ENCODE results near the gene LEF1. TPM values are rescaled to one million over a fixed set of nuclear protein-coding genes. Genes with fewer than 3 reads are reported as not detected.

LEF1 gene
- total and polyA plus RNA-seq, 2 donors (not counting 1 experiment from before 2014, with no cell fraction given) = 2.4 to 5.1 TPM

DNA sequence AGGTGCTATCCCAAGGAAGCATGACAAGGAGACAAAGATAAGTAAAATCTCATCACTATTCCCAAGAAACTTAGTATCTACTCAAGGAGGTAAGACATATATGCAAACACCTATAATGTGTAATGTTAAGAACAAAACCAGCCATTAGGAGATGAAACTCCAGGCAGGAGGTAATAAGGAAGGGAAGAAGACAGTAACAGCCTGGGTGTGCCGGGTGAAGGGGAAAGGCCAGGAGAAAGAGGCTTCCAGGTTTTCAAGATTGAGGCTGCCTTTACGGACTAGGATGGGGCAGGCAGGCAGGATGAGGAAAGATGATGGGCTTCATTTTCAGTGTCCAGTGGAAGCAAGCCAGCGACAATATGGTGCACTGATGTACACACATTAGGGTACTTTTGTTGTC lies 62.5 kb downstream of the LEF1 start:
- intact Hi-C loops (cut with micrococcal nuclease) = no loop called here
- no peak overlapping the region for H3K27ac Mint-ChIP-seq
- DNase-seq = no peak
- H3K27me3 Mint-ChIP-seq = no peaks in the 10 kb centered on the region
- no peaks in the 10 kb centered on the region for H3K79me2 ChIP-seq (ENCODE audit: control insufficient read depth, insufficient read depth, low read length)
- H3K4me3 Mint-ChIP-seq = no peak overlapping the region
- H3K36me3 ChIP-seq (replicated peaks in 1 of 2; ENCODE audit: control extremely low read depth in 1 of 2, control insufficient read depth in 1 of 2, extremely low read depth in 1 of 2, insufficient read depth in 2 of 2, low read length in 1 of 2) = no peaks in the 10 kb centered on the region
- H3K9me3 Mint-ChIP-seq (ENCODE audit: insufficient read depth) = no peaks in the 10 kb centered on the region
- no peaks in the 10 kb centered on the region for H4K20me1 ChIP-seq (ENCODE audit: control insufficient read depth, insufficient read depth, low read length, poor library complexity, severe bottlenecking)
- no peak overlapping the region for H3K4me2 ChIP-seq (replicated peaks; ENCODE audit: low read depth, low read length, poor library complexity, severe bottlenecking)
- peaks cover 4 to 8% of the 10 kb centered on the region in 2 donors for H3K4me1 ChIP-seq (ENCODE audit: control insufficient read depth in 2 of 2, insufficient read depth in 2 of 2, low read length in 2 of 2)
- H3K27me3 ChIP-seq (replicated peaks in 1 of 4; ENCODE audit: control extremely low read depth in 1 of 4, control insufficient read depth in 3 of 4, insufficient read depth in 4 of 4, low read length in 3 of 4) = no peaks in the 10 kb centered on the region
- H3K27ac ChIP-seq (ENCODE audit: low read length in 2 of 2) = no peak overlapping the region
- ChIA-PET POLR2A (no interaction called here), CTCF (no interaction called here)
- no peak overlapping the region for H2AFZ ChIP-seq (ENCODE audit: insufficient read depth, low read depth, low read length, poor library complexity, severe bottlenecking)
- H3K9me3 ChIP-seq (ENCODE audit: control extremely low read depth in 1 of 3, control insufficient read depth in 2 of 3, insufficient read depth in 1 of 3, low read length in 2 of 3) = no peaks in the 10 kb centered on the region
- no peak overlapping the region for H3K4me3 ChIP-seq (ENCODE audit: control extremely low read depth in 1 of 5, extremely low read depth in 1 of 5, insufficient read depth in 1 of 5, low read depth in 2 of 5, low read length in 4 of 5)
- TF ChIP-seq EZH2 (IDR thresholded peaks at IDR 0.05; ENCODE audit: borderline replicate concordance, insufficient read depth, low read depth, low read length, poor library complexity, severe bottlenecking) = no peak
- TF ChIP-seq, protein P1, sequence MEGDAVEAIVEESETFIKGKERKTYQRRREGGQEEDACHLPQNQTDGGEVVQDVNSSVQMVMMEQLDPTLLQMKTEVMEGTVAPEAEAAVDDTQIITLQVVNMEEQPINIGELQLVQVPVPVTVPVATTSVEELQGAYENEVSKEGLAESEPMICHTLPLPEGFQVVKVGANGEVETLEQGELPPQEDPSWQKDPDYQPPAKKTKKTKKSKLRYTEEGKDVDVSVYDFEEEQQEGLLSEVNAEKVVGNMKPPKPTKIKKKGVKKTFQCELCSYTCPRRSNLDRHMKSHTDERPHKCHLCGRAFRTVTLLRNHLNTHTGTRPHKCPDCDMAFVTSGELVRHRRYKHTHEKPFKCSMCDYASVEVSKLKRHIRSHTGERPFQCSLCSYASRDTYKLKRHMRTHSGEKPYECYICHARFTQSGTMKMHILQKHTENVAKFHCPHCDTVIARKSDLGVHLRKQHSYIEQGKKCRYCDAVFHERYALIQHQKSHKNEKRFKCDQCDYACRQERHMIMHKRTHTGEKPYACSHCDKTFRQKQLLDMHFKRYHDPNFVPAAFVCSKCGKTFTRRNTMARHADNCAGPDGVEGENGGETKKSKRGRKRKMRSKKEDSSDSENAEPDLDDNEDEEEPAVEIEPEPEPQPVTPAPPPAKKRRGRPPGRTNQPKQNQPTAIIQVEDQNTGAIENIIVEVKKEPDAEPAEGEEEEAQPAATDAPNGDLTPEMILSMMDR (IDR thresholded peaks at IDR 0.05) = no peak
- 96% methylated on average over 3 of the region's 3 CpGs for WGBS (ENCODE audit: insufficient coverage)
- no peak for ATAC-seq (ENCODE audit: low read depth)
- H3K4me1 Mint-ChIP-seq = peaks cover 7% of the 10 kb centered on the region
- H3K9ac ChIP-seq (ENCODE audit: low read length) = no peak overlapping the region

GRCh38 chr4:108103099-108103862 lies 65.5 kb downstream of the LEF1 start:
- ATAC-seq (ENCODE audit: low read depth) (no peak), DNase-seq (no peak)
- H3K4me1 Mint-ChIP-seq = no peaks in the 10 kb centered on the region
- H3K9ac ChIP-seq (ENCODE audit: low read length) = no peak overlapping the region
- ChIA-PET POLR2A (no interaction called here), CTCF (no interaction called here)
- no peak overlapping the region for H3K27ac Mint-ChIP-seq
- no peaks in the 10 kb centered on the region for H3K79me2 ChIP-seq (ENCODE audit: control insufficient read depth, insufficient read depth, low read length)
- H3K27ac ChIP-seq (ENCODE audit: low read length in 2 of 2) = no peak overlapping the region
- intact Hi-C loops (cut with micrococcal nuclease) = no loop called here
- no peaks in the 10 kb centered on the region for H3K27me3 Mint-ChIP-seq
- no peaks in the 10 kb centered on the region for H3K27me3 ChIP-seq (replicated peaks in 1 of 4; ENCODE audit: control extremely low read depth in 1 of 4, control insufficient read depth in 3 of 4, insufficient read depth in 4 of 4, low read length in 3 of 4)
- H4K20me1 ChIP-seq (ENCODE audit: control insufficient read depth, insufficient read depth, low read length, poor library complexity, severe bottlenecking) = no peaks in the 10 kb centered on the region
- no peaks in the 10 kb centered on the region for H3K4me1 ChIP-seq (ENCODE audit: control insufficient read depth in 2 of 2, insufficient read depth in 2 of 2, low read length in 2 of 2)
- H3K9me3 Mint-ChIP-seq (ENCODE audit: insufficient read depth) = no peaks in the 10 kb centered on the region
- no peak for TF ChIP-seq EZH2 (IDR thresholded peaks at IDR 0.05; ENCODE audit: borderline replicate concordance, insufficient read depth, low read depth, low read length, poor library complexity, severe bottlenecking)
- no peak overlapping the region for H3K4me3 Mint-ChIP-seq
- H3K4me3 ChIP-seq (ENCODE audit: control extremely low read depth in 1 of 5, extremely low read depth in 1 of 5, insufficient read depth in 1 of 5, low read depth in 2 of 5, low read length in 4 of 5) = no peak overlapping the region
- no CpG with 5 or more reads among the region's 5 CpGs for WGBS (ENCODE audit: insufficient coverage)
- H3K4me2 ChIP-seq (replicated peaks; ENCODE audit: low read depth, low read length, poor library complexity, severe bottlenecking) = no peak overlapping the region
- H3K9me3 ChIP-seq (ENCODE audit: control extremely low read depth in 1 of 3, control insufficient read depth in 2 of 3, insufficient read depth in 1 of 3, low read length in 2 of 3) = no peaks in the 10 kb centered on the region
- no peak overlapping the region for H2AFZ ChIP-seq (ENCODE audit: insufficient read depth, low read depth, low read length, poor library complexity, severe bottlenecking)
- H3K36me3 ChIP-seq (replicated peaks in 1 of 2; ENCODE audit: control extremely low read depth in 1 of 2, control insufficient read depth in 1 of 2, extremely low read depth in 1 of 2, insufficient read depth in 2 of 2, low read length in 1 of 2) = no peaks in the 10 kb centered on the region

Measured in B cell (primary cell).